IPS-18a (cell line): Measurements from ENCODE around the gene RHBDD3.

Source experiments
- H3K27ac ChIP-seq: one replicate; pipeline ENCODE4 v1.5.1; 2013; ENCODE audit warnings: low read length
- H3K27me3 ChIP-seq: one replicate; pipeline ENCODE4 v1.6.1; 2013; ENCODE audit warnings: mild to moderate bottlenecking, low read length; ENCODE audit not compliant: control insufficient read depth, insufficient read depth
- H3K36me3 ChIP-seq: one replicate; pipeline ENCODE4 v1.6.1; 2013; ENCODE audit warnings: low read depth, low read length; ENCODE audit not compliant: control insufficient read depth
- H3K4me1 ChIP-seq: one replicate; pipeline ENCODE4 v1.6.1; 2013; ENCODE audit warnings: low read depth, low read length; ENCODE audit not compliant: control insufficient read depth
- H3K4me3 ChIP-seq: one replicate; pipeline ENCODE4 v1.5.1; 2013; ENCODE audit warnings: low read length
- H3K9ac ChIP-seq: one replicate; pipeline ENCODE4 v1.6.1; 2013; ENCODE audit warnings: mild to moderate bottlenecking, low read length, moderate library complexity
- H3K9me3 ChIP-seq: one replicate; pipeline ENCODE4 v1.6.1; 2013; ENCODE audit warnings: low read depth, low read length; ENCODE audit not compliant: control insufficient read depth

The RHBDD3 gene

GRCh38 chr22:29301716-29302401 is 34.1 kb upstream of the RHBDD3 start:
- Histone ChIP-seq H3K4me1 (no peaks in the 10 kb centered on the region), H3K27ac (no peak overlapping the region), H3K27me3 (no peaks in the 10 kb centered on the region), H3K36me3 (peaks cover 40% of the 10 kb centered on the region), H3K4me3 (no peak overlapping the region), H3K9ac (no peak overlapping the region), H3K9me3 (no peaks in the 10 kb centered on the region)

- Histone ChIP-seq H3K27me3 (no peaks in the 10 kb centered on the region), H3K27ac (no peak overlapping the region), H3K9ac (no peak overlapping the region), H3K4me3 (no peak overlapping the region), H3K36me3 (peaks cover 48% of the 10 kb centered on the region), H3K4me1 (no peaks in the 10 kb centered on the region), H3K9me3 (no peaks in the 10 kb centered on the region)
Measured at GRCh38 chr22:29300807-29301601, 33.2 kb upstream of the RHBDD3 start.

GRCh38 chr22:29300467-29300806 is 32.7 kb upstream of the RHBDD3 start:
- Histone ChIP-seq H3K36me3 (peaks cover 54% of the 10 kb centered on the region), H3K9me3 (no peaks in the 10 kb centered on the region), H3K4me1 (no peaks in the 10 kb centered on the region), H3K27me3 (no peaks in the 10 kb centered on the region), H3K27ac (no peak overlapping the region), H3K9ac (no peak overlapping the region), H3K4me3 (no peak overlapping the region)

- H3K36me3 ChIP-seq = peaks cover 64% of the 10 kb centered on the region
- no peaks in the 10 kb centered on the region for H3K9me3 ChIP-seq
- no peaks in the 10 kb centered on the region for H3K4me1 ChIP-seq
- H3K4me3 ChIP-seq = no peak overlapping the region
- H3K27ac ChIP-seq = no peak overlapping the region
- no peaks in the 10 kb centered on the region for H3K27me3 ChIP-seq
- no peak overlapping the region for H3K9ac ChIP-seq
Measured at GRCh38 chr22:29299136-29299900, 31.5 kb upstream of the RHBDD3 start.

GRCh38 chr22:29298641-29299040 is 30.9 kb upstream of the RHBDD3 start:
- Histone ChIP-seq H3K9ac (no peak overlapping the region), H3K27me3 (no peaks in the 10 kb centered on the region), H3K4me3 (no peak overlapping the region), H3K27ac (no peak overlapping the region), H3K36me3 (peaks cover 71% of the 10 kb centered on the region), H3K4me1 (no peaks in the 10 kb centered on the region), H3K9me3 (no peaks in the 10 kb centered on the region)

GRCh38 chr22:29292379-29292778 is 24.6 kb upstream of the RHBDD3 start:
- Histone ChIP-seq H3K27ac (no peak overlapping the region), H3K4me3 (no peak overlapping the region), H3K9ac (no peak overlapping the region), H3K4me1 (no peaks in the 10 kb centered on the region), H3K36me3 (peaks cover 99% of the 10 kb centered on the region), H3K9me3 (no peaks in the 10 kb centered on the region), H3K27me3 (no peaks in the 10 kb centered on the region)

- Histone ChIP-seq H3K27ac (no peak overlapping the region), H3K36me3 (peaks cover 96% of the 10 kb centered on the region), H3K9ac (no peak overlapping the region), H3K9me3 (no peaks in the 10 kb centered on the region), H3K4me3 (no peak overlapping the region), H3K4me1 (no peaks in the 10 kb centered on the region), H3K27me3 (no peaks in the 10 kb centered on the region)
Measured at GRCh38 chr22:29291215-29291614, 23.4 kb upstream of the RHBDD3 start.

GRCh38 chr22:29290061-29290460 is 22.3 kb upstream of the RHBDD3 start:
- H3K4me1 ChIP-seq = no peaks in the 10 kb centered on the region
- H3K27ac ChIP-seq = no peak overlapping the region
- H3K4me3 ChIP-seq = no peak overlapping the region
- H3K36me3 ChIP-seq = peaks cover 90% of the 10 kb centered on the region
- H3K27me3 ChIP-seq = no peaks in the 10 kb centered on the region
- no peaks in the 10 kb centered on the region for H3K9me3 ChIP-seq
- H3K9ac ChIP-seq = no peak overlapping the region

- Histone ChIP-seq H3K27me3 (no peaks in the 10 kb centered on the region), H3K4me1 (no peaks in the 10 kb centered on the region), H3K36me3 (peaks cover 91% of the 10 kb centered on the region), H3K4me3 (no peak overlapping the region), H3K9me3 (no peaks in the 10 kb centered on the region), H3K27ac (no peak overlapping the region), H3K9ac (no peak overlapping the region)
Measured at GRCh38 chr22:29288837-29289236, 21.1 kb upstream of the RHBDD3 start.

- Histone ChIP-seq H3K9ac (no peak overlapping the region), H3K9me3 (no peaks in the 10 kb centered on the region), H3K27ac (no peak overlapping the region), H3K4me3 (no peak overlapping the region), H3K27me3 (no peaks in the 10 kb centered on the region), H3K4me1 (no peaks in the 10 kb centered on the region), H3K36me3 (peaks cover 83% of the 10 kb centered on the region)
Measured at GRCh38 chr22:29284196-29284595, 16.4 kb upstream of the RHBDD3 start.

- no peaks in the 10 kb centered on the region for H3K4me1 ChIP-seq
- H3K9ac ChIP-seq = no peak overlapping the region
- no peak overlapping the region for H3K4me3 ChIP-seq
- peaks cover 94% of the 10 kb centered on the region for H3K36me3 ChIP-seq
- no peaks in the 10 kb centered on the region for H3K9me3 ChIP-seq
- no peak overlapping the region for H3K27ac ChIP-seq
- H3K27me3 ChIP-seq = no peaks in the 10 kb centered on the region
Measured at GRCh38 chr22:29277927-29278326, 10.1 kb upstream of the RHBDD3 start.
